GM12892 (cell line): ENCODE data around the gene UNC5A.

Experiments
- DNase-seq: peaks from one replicate; pipeline ENCODE4 v3.0.0; 2011; ENCODE audit not compliant: insufficient read length
- FAIRE-seq: peaks from 2 replicates; lab custom pipeline; 2011; peaks lifted over from hg19 to GRCh38; lab: Jason Lieb, UNC
- POLR2A ChIP-seq: IDR thresholded peaks from 2 replicates; pipeline ENCODE4 v1.6.1; 2011; ENCODE audit warnings: low read depth, low read length, control low read depth
- POLR2AphosphoS5 ChIP-seq: IDR thresholded peaks from 2 replicates; pipeline ENCODE4 v1.6.1; 2011; ENCODE audit warnings: low read depth, low read length, control low read depth
- TAF1 ChIP-seq: IDR thresholded peaks from 2 replicates; pipeline ENCODE4 v1.6.1; 2011; ENCODE audit warnings: low read depth, mild to moderate bottlenecking, control low read depth, low read length, borderline replicate concordance

Gene UNC5A

GRCh38 chr5:176875783-176876505 lies 65.6 kb downstream of the UNC5A start:
- TF ChIP-seq POLR2A, result no peak
- TF ChIP-seq POLR2AphosphoS5, result no peak
- TF ChIP-seq TAF1, result no peak
- DNase-seq, result no peak
- no peak for FAIRE-seq

- FAIRE-seq (no peak), DNase-seq (no peak)
- TF ChIP-seq TAF1 (no peak), POLR2A (no peak), POLR2AphosphoS5 (no peak)
Observed at GRCh38 chr5:176876506-176877431, 66.4 kb downstream of the UNC5A start.

GRCh38 chr5:176877793-176878331 lies 67.5 kb downstream of the UNC5A start:
- FAIRE-seq, result no peak
- no peak for DNase-seq
- TF ChIP-seq POLR2A (no peak), TAF1 (no peak), POLR2AphosphoS5 (no peak)

GRCh38 chr5:176878463-176878862 lies 68.1 kb downstream of the UNC5A start:
- TF ChIP-seq TAF1, result no peak
- TF ChIP-seq POLR2A, result no peak
- no peak for TF ChIP-seq POLR2AphosphoS5
- no peak for DNase-seq
- FAIRE-seq, result no peak

- no peak for DNase-seq
- FAIRE-seq, result no peak
- TF ChIP-seq TAF1 (no peak), POLR2AphosphoS5 (no peak), POLR2A (no peak)
Observed at GRCh38 chr5:176878906-176879662, 68.7 kb downstream of the UNC5A start.

GRCh38 chr5:176879663-176880361 lies 69.5 kb downstream of the UNC5A start:
- DNase-seq (no peak), FAIRE-seq (no peak)
- TF ChIP-seq POLR2A, result no peak
- TF ChIP-seq POLR2AphosphoS5, result no peak

GRCh38 chr5:176880366-176881020 lies 70.1 kb downstream of the UNC5A start:
- DNase-seq (no peak), FAIRE-seq (no peak)
- no peak for TF ChIP-seq TAF1

GRCh38 chr5:176881021-176881749 lies 70.8 kb downstream of the UNC5A start:
- FAIRE-seq (no peak), DNase-seq (no peak)
- TF ChIP-seq POLR2AphosphoS5 (no peak), POLR2A (no peak), TAF1 (no peak)

GRCh38 chr5:176881816-176882566 lies 71.6 kb downstream of the UNC5A start:
- no peak for TF ChIP-seq TAF1
- TF ChIP-seq POLR2A, result no peak
- no peak for TF ChIP-seq POLR2AphosphoS5
- no peak for FAIRE-seq

GRCh38 chr5:176882567-176882903 lies 72.2 kb downstream of the UNC5A start:
- FAIRE-seq (no peak), DNase-seq (no peak)
- TF ChIP-seq TAF1 (no peak), POLR2AphosphoS5 (no peak), POLR2A (no peak)

More at GRCh38 chr5:176881816-176882566, 71.6 kb downstream of the UNC5A start:
- no peak for DNase-seq
